ENCODE measurements around the gene TMPRSS13. TPM values are rescaled to one million over a fixed set of nuclear protein-coding genes. Genes with fewer than 3 reads are reported as not detected.

The TMPRSS13 gene
- total RNA-seq, 1 donor from 2014 or later, result 5.7 TPM

- DNase-seq (ENCODE audit: low spot score, unreplicated experiment), result no peak
- no peak for TF ChIP-seq CTCF (IDR thresholded peaks at IDR 0.05; ENCODE audit: unreplicated experiment)
- Mint-ChIP-seq H3K9me3 (ENCODE audit: low read depth) (peaks cover 5% of the 10 kb centered on the region), H3K36me3 (ENCODE audit: insufficient read depth) (no peaks in the 10 kb centered on the region), H3K27ac (no peak overlapping the region), H3K4me3 (ENCODE audit: low read depth) (no peak overlapping the region), H3K27me3 (peaks cover 18% of the 10 kb centered on the region), H3K4me1 (ENCODE audit: low read depth) (peaks cover 7% of the 10 kb centered on the region)
These were observed 41.6 kb downstream of the TMPRSS13 start for GRCh38 chr11:117887431-117888138.

DNA sequence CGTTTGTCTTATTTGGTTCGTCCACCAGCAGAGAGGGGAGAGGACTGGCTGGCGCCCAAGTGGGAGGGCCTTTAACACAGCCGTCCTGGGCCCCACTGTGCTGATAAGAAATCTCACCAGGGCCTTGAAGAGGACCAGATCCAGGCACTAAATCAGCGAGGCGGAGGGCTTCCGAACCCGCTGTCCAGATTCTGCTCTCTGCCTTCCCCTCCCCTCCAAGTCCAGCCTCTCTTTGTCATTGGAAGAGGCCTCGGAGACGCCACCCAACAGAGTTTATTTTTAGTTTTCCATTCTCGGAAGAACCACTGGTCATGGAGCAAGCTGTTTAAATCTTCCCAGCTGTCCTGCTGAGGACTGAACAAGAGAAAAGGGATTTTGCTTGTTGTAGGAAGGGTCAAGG, 43.4 kb downstream of the TMPRSS13 start:
- peaks cover 4% of the 10 kb centered on the region for H3K9me3 Mint-ChIP-seq (ENCODE audit: low read depth)
- no peak overlapping the region for H3K4me3 Mint-ChIP-seq (ENCODE audit: low read depth)
- peaks cover 9% of the 10 kb centered on the region for H3K4me1 Mint-ChIP-seq (ENCODE audit: low read depth)
- H3K27me3 Mint-ChIP-seq, result peaks cover 31% of the 10 kb centered on the region
- no peak for TF ChIP-seq CTCF (IDR thresholded peaks at IDR 0.05; ENCODE audit: unreplicated experiment)
- no peak for DNase-seq (ENCODE audit: low spot score, unreplicated experiment)
- H3K27ac Mint-ChIP-seq, result no peak overlapping the region
- no peaks in the 10 kb centered on the region for H3K36me3 Mint-ChIP-seq (ENCODE audit: insufficient read depth)

- TF ChIP-seq CTCF (IDR thresholded peaks at IDR 0.05; ENCODE audit: unreplicated experiment), result no peak
- no peak overlapping the region for H3K27ac Mint-ChIP-seq
- DNase-seq (ENCODE audit: low spot score, unreplicated experiment), result no peak
- H3K36me3 Mint-ChIP-seq (ENCODE audit: insufficient read depth), result no peaks in the 10 kb centered on the region
- H3K9me3 Mint-ChIP-seq (ENCODE audit: low read depth), result peaks cover 3% of the 10 kb centered on the region
- no peak overlapping the region for H3K4me3 Mint-ChIP-seq (ENCODE audit: low read depth)
- peaks cover 9% of the 10 kb centered on the region for H3K4me1 Mint-ChIP-seq (ENCODE audit: low read depth)
- H3K27me3 Mint-ChIP-seq, result peaks cover 39% of the 10 kb centered on the region
These were observed 44.2 kb downstream of the TMPRSS13 start for GRCh38 chr11:117884994-117885393.

DNA sequence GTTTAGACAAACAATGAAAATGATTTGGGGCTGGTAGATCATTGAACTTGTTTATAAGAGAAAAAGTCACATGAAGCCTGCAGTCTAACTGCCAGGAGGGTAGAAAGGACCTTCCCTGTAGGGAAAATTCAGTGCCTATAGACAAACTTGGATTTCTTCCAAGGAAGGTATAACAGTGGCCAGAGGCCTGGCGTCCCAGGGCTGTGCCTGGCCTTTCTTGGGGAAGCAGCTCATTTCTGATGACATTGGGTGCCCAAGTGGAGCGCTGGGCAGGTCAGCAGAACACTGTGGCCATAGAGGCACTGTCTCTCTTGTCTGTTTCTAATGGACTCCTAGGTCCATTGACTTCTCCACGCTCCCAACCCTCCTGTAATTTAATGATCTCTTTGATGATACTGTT, 46.1 kb downstream of the TMPRSS13 start:
- H3K4me1 Mint-ChIP-seq (ENCODE audit: low read depth), result peaks cover 9% of the 10 kb centered on the region
- H3K27ac Mint-ChIP-seq, result no peak overlapping the region
- H3K9me3 Mint-ChIP-seq (ENCODE audit: low read depth), result no peaks in the 10 kb centered on the region
- no peaks in the 10 kb centered on the region for H3K36me3 Mint-ChIP-seq (ENCODE audit: insufficient read depth)
- no peak for TF ChIP-seq CTCF (IDR thresholded peaks at IDR 0.05; ENCODE audit: unreplicated experiment)
- no peak for DNase-seq (ENCODE audit: low spot score, unreplicated experiment)
- peaks cover 45% of the 10 kb centered on the region for H3K27me3 Mint-ChIP-seq
- H3K4me3 Mint-ChIP-seq (ENCODE audit: low read depth), result no peak overlapping the region

DNA sequence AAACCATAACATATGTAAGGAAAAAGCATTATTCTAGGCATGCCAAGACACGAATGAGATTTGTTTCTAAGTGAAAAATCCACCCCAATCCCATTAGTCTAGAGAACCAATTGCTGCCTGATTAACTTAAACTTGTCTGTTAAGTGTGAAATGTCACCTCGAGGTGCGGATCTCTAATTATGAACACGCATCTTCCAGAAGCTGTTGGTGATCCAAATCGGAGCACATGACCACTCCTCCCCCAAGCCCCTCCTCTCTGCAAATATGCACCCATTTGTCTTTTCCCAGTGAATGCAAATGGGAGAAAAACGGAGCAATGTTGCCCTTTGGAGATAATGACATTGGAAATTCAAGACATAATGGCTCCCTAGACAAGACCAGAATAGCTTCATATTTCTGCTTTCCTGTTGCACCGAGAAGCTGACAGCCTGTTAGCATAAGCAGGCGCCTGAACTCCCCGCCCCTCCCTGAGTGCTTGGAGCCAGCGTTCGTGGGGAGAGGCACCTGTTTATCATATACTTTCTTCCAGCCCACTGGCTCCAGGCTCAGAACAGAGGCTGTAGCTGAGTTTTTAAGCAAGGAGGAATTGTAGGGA, 46.8 kb downstream of the TMPRSS13 start:
- H3K4me3 Mint-ChIP-seq (ENCODE audit: low read depth), result no peak overlapping the region
- TF ChIP-seq CTCF (IDR thresholded peaks at IDR 0.05; ENCODE audit: unreplicated experiment), result no peak
- H3K27me3 Mint-ChIP-seq, result peaks cover 47% of the 10 kb centered on the region
- peaks cover 10% of the 10 kb centered on the region for H3K4me1 Mint-ChIP-seq (ENCODE audit: low read depth)
- no peak for DNase-seq (ENCODE audit: low spot score, unreplicated experiment)
- H3K27ac Mint-ChIP-seq, result no peak overlapping the region
- no peaks in the 10 kb centered on the region for H3K9me3 Mint-ChIP-seq (ENCODE audit: low read depth)
- no peaks in the 10 kb centered on the region for H3K36me3 Mint-ChIP-seq (ENCODE audit: insufficient read depth)

Measured in progenitor cell of endocrine pancreas (in vitro differentiated cells).